ENCODE results near the gene RGL1.

GRCh38 chr1:183824291-183824690 lies 19.4 kb downstream of the RGL1 start:
- TF ChIP-seq, protein P1, sequence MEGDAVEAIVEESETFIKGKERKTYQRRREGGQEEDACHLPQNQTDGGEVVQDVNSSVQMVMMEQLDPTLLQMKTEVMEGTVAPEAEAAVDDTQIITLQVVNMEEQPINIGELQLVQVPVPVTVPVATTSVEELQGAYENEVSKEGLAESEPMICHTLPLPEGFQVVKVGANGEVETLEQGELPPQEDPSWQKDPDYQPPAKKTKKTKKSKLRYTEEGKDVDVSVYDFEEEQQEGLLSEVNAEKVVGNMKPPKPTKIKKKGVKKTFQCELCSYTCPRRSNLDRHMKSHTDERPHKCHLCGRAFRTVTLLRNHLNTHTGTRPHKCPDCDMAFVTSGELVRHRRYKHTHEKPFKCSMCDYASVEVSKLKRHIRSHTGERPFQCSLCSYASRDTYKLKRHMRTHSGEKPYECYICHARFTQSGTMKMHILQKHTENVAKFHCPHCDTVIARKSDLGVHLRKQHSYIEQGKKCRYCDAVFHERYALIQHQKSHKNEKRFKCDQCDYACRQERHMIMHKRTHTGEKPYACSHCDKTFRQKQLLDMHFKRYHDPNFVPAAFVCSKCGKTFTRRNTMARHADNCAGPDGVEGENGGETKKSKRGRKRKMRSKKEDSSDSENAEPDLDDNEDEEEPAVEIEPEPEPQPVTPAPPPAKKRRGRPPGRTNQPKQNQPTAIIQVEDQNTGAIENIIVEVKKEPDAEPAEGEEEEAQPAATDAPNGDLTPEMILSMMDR (IDR thresholded peaks at IDR 0.05; ENCODE audit: low read depth, low read length, poor library complexity, severe bottlenecking), result no peak
- TF ChIP-seq EZH2phosphoT487 (IDR thresholded peaks at IDR 0.05; ENCODE audit: borderline replicate concordance, low read length), result no peak

All from DOHH2 (cell line).